A673 (cell line): ENCODE measurements around the gene LORICRIN. TPM values are rescaled to one million over a fixed set of nuclear protein-coding genes. Genes with fewer than 3 reads are reported as not detected.

ENCODE experiments used
- BruUV-seq: library from RNA; stranded (reverse); fragments of 400-500 nt; replicated peaks from 2 replicates; lab custom pipeline; 2021; lab: Mats Ljungman, UMichigan
- CTCF ChIA-PET: fragments of 300-600 bp; sonication (Branson Sonifier 250); formaldehyde crosslinking; loops from one replicate; lab custom pipeline; 2022; ENCODE audit warnings: antibody characterized with exemption; lab: Charles Lee
- POLR2A ChIA-PET: fragments of 300-600 bp; sonication (Branson Sonifier 250); formaldehyde crosslinking; loops from one replicate; lab custom pipeline; 2022; ENCODE audit warnings: antibody characterized with exemption; ENCODE audit not compliant: low non-redundant PET; lab: Charles Lee
- DNase-seq: peaks from one replicate; pipeline ENCODE4 v3.0.0-alpha.2; 2015; ENCODE audit warnings: low spot score
- H3K27ac ChIP-seq: fragments of 200-600 bp; sonication (generic); 2 replicates; pipeline ENCODE4 v1.5.1; 2016; ENCODE audit warnings: mixed run types, low read depth, mild to moderate bottlenecking, mixed read lengths, antibody characterized with exemption, low read length; ENCODE audit not compliant: poor library complexity, severe bottlenecking
- H3K27me3 ChIP-seq: fragments of 200-600 bp; sonication (generic); replicated peaks from 2 replicates; pipeline ENCODE4 v1.6.1; 2017; ENCODE audit warnings: mixed run types, low read depth, mild to moderate bottlenecking, mixed read lengths, antibody characterized with exemption, low read length; ENCODE audit not compliant: insufficient read depth, poor library complexity
- H3K36me3 ChIP-seq: fragments of 200-600 bp; sonication (generic); 2 replicates; pipeline ENCODE4 v1.6.1; 2016; ENCODE audit warnings: mixed run types, mild to moderate bottlenecking, mixed read lengths, antibody characterized with exemption, low read length; ENCODE audit not compliant: insufficient read depth, poor library complexity, severe bottlenecking
- H3K4me1 ChIP-seq: fragments of 200-600 bp; sonication (generic); 2 replicates; pipeline ENCODE4 v1.6.1; 2017; ENCODE audit warnings: mixed run types, mild to moderate bottlenecking, mixed read lengths, antibody characterized with exemption, low read length; ENCODE audit not compliant: insufficient read depth, poor library complexity, severe bottlenecking
- H3K4me3 ChIP-seq: fragments of 200-600 bp; sonication (generic); 2 replicates; pipeline ENCODE4 v1.5.1; 2016; ENCODE audit warnings: low read depth, mixed run types, mild to moderate bottlenecking, mixed read lengths, low read length; ENCODE audit not compliant: poor library complexity, severe bottlenecking
- H3K9me3 ChIP-seq: fragments of 200-600 bp; sonication (generic); 2 replicates; pipeline ENCODE4 v1.6.1; 2016; ENCODE audit warnings: mixed run types, low read depth, mild to moderate bottlenecking, mixed read lengths, antibody characterized with exemption, low read length; ENCODE audit not compliant: poor library complexity, severe bottlenecking
- EZH2 ChIP-seq: fragments of 200-600 bp; sonication (generic); IDR thresholded peaks from 2 replicates; pipeline ENCODE4 v1.6.1; 2017; ENCODE audit warnings: borderline replicate concordance, low read depth, mild to moderate bottlenecking, mixed read lengths, antibody characterized with exemption, low read length; ENCODE audit not compliant: poor library complexity, severe bottlenecking
- intact Hi-C: fragments of 100-400 bp; cut with micrococcal nuclease; formaldehyde crosslinking; loops from one replicate; pipeline ENCODE4 v1.10.0; 2022; ENCODE audit not compliant: unreplicated experiment
- total RNA-seq: library from RNA; stranded (reverse); gene quantifications from 2 replicates; pipeline ENCODE4 v1.2.3, GENCODE V29; 2021
- TF ChIP-seq, protein P1 (sequence below): fragments of 300-800, 200-600 bp; sonication (generic); conservative IDR thresholded peaks from 2 replicates; pipeline ENCODE4 v1.5.1; 2017; ENCODE audit warnings: low read depth, mild to moderate bottlenecking, antibody characterized with exemption, low read length, moderate library complexity, mixed read lengths

LORICRIN gene
- total RNA-seq, 1 experiment from 2014 or later = not detected

DNA sequence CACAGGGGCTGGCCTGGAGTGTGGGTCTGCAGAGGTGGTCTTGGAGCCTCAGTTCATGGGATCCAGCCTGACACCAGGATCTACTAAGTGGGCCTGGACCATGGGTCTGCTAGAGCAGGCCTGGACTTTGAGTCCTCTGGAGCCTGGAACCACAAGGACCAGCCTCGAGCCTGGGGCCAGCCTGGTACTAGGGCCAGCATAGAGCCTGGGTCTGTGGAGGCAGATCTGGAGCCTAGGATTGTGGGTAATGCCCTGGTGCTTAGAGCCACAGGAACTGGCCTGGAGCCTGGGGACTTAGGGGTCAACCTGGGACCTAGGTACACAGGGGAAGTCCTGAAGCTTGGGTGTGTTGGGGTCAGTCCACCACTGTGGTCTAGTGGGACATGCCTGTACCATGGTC is 12.7 kb downstream of the LORICRIN start:
- Histone ChIP-seq H3K36me3 (no peaks in the 10 kb centered on the region), H3K4me1 (no peaks in the 10 kb centered on the region), H3K9me3 (no peaks in the 10 kb centered on the region), H3K4me3 (no peak overlapping the region), H3K27ac (no peak overlapping the region), H3K27me3 (no peaks in the 10 kb centered on the region)
- CTCF ChIA-PET = no interaction called here
- intact Hi-C loops = no loop called here
- POLR2A ChIA-PET = no interaction called here
- no peak for DNase-seq
- TF ChIP-seq, protein P1, sequence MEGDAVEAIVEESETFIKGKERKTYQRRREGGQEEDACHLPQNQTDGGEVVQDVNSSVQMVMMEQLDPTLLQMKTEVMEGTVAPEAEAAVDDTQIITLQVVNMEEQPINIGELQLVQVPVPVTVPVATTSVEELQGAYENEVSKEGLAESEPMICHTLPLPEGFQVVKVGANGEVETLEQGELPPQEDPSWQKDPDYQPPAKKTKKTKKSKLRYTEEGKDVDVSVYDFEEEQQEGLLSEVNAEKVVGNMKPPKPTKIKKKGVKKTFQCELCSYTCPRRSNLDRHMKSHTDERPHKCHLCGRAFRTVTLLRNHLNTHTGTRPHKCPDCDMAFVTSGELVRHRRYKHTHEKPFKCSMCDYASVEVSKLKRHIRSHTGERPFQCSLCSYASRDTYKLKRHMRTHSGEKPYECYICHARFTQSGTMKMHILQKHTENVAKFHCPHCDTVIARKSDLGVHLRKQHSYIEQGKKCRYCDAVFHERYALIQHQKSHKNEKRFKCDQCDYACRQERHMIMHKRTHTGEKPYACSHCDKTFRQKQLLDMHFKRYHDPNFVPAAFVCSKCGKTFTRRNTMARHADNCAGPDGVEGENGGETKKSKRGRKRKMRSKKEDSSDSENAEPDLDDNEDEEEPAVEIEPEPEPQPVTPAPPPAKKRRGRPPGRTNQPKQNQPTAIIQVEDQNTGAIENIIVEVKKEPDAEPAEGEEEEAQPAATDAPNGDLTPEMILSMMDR = no peak
- no peak for TF ChIP-seq EZH2
- BruUV-seq = no TSS peak

DNA sequence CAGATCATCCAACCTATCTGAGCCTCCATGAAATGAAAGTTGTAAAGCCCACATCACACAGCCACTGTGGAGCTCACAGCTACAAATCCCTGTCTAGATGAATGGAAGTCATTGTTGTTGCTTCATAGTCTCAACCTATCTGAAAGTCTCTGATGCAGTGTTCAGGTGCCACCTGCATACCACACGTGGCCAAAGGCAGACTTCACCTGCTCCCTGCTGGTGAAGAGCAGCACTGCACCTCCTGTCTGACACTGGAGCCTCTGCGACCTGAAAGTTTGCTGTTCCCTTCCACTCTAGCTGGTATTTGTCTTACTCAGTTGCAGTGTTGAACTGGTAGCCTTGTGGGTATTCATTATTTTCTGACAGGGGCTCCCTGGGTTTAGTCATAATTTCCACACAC is 18.4 kb downstream of the LORICRIN start:
- H3K36me3 ChIP-seq = no peaks in the 10 kb centered on the region
- no peaks in the 10 kb centered on the region for H3K9me3 ChIP-seq
- BruUV-seq = no TSS peak
- DNase-seq = no peak
- TF ChIP-seq, protein P1 = peak; percentile 60
- no peak for TF ChIP-seq EZH2
- intact Hi-C loops = no loop called here
- H3K27ac ChIP-seq = no peak overlapping the region
- H3K4me1 ChIP-seq = no peaks in the 10 kb centered on the region
- ChIA-PET CTCF (no interaction called here), POLR2A (no interaction called here)
- H3K27me3 ChIP-seq = peaks cover 5% of the 10 kb centered on the region
- no peak overlapping the region for H3K4me3 ChIP-seq

DNA sequence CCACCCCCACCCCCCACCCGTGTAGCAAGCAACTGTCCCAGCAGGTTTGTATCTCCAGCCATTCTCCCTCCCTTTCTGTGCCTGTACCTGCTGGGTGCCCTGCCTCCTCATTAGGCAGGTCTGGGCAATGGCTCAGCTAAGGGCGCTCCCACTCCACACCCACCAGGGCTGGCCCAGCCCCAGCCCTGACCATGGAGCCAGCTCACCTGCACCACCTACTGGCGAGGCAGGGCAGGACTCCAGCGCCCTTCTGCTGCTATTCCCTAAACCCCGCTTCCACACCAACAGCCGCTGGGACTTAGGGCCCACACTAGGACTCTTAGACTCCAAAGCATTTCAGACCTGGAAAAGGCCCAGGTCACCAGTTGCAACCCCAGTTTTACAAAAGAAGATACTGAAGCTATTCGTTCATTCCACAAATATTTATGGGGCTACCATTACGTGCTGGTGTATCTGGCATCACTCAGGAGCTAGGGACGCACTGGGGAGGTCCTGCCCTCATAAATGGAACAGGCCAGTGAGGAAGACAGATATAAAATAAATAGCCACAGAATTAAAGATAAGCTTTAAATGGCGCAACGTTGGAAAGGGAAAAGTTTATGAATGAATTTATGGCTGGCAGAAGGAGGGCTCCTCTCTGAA is 29.3 kb downstream of the LORICRIN start:
- no peaks in the 10 kb centered on the region for H3K36me3 ChIP-seq
- H3K4me3 ChIP-seq = no peak overlapping the region
- H3K4me1 ChIP-seq = no peaks in the 10 kb centered on the region
- no TSS peak for BruUV-seq
- intact Hi-C loops = no loop called here
- DNase-seq = peak; percentile 32
- H3K9me3 ChIP-seq = no peaks in the 10 kb centered on the region
- H3K27ac ChIP-seq = no peak overlapping the region
- ChIA-PET POLR2A (no interaction called here), CTCF (interaction anchor here (0.6 kb wide), 1 partner anchor 244 kb away, joined by 3 read pairs; no protein-coding TSS in a partner anchor)
- peaks cover 3% of the 10 kb centered on the region for H3K27me3 ChIP-seq
- TF ChIP-seq EZH2 = no peak
- TF ChIP-seq, protein P1 = peak; percentile 71
